BJ (cell line): ENCODE measurements around the gene SLC7A10. TPM values are rescaled to one million over a fixed set of nuclear protein-coding genes. Genes with fewer than 3 reads are reported as not detected.
"Not testable (repeated sequence)": the region's sequence is repeated elsewhere in the genome, so short reads cannot be mapped to it uniquely, and the experiment has no call there.

Experiments used
- CTCF ChIA-PET: fragments of 350-600 bp; formaldehyde crosslinking; extraction: SDS; loops from one replicate; lab custom pipeline; 2021; ENCODE audit warnings: antibody characterized with exemption, inconsistent platforms; lab: Yijun Ruan, JAX
- POLR2A ChIA-PET: fragments of 300-600 bp; sonication (Branson Sonifier 250); formaldehyde crosslinking; extraction: SDS; loops from one replicate; lab custom pipeline; 2021; ENCODE audit warnings: antibody characterized with exemption; lab: Charles Lee
- DNase-seq: peaks from one replicate; pipeline ENCODE4 v3.0.0-alpha.2; 2011; ENCODE audit warnings: low read depth
- H3K27me3 ChIP-seq: 2 replicates; pipeline ENCODE4 v1.6.0; 2011; ENCODE audit warnings: low read length; ENCODE audit not compliant: control insufficient read depth, insufficient read depth
- H3K36me3 ChIP-seq: 2 replicates; pipeline ENCODE4 v1.5.1; 2011; ENCODE audit warnings: low read length; ENCODE audit not compliant: control insufficient read depth, insufficient read depth
- H3K4me3 ChIP-seq: 2 replicates; pipeline ENCODE4 v1.5.1; 2011; ENCODE audit warnings: low read depth, mild to moderate bottlenecking, control low read depth, low read length
- CTCF ChIP-seq: IDR thresholded peaks from 2 replicates; pipeline ENCODE4 v1.5.1; 2011; ENCODE audit warnings: low read depth, mild to moderate bottlenecking, control low read depth, inconsistent platforms, low read length, moderate library complexity; ENCODE audit not compliant: insufficient read depth
- polyA plus RNA-seq: library from polyadenylated mRNA; depleted of rRNA; stranded (reverse); fragments of >200 nt; gene quantifications from 2 replicates; pipeline ENCODE4 v1.2.3, GENCODE V29; 2011

SLC7A10 gene
- polyA plus RNA-seq, 1 experiment: not detected

GRCh38 chr19:33212436-33213172 lies 13.0 kb downstream of the SLC7A10 start:
- H3K4me3 ChIP-seq: no peak overlapping the region
- no peaks in the 10 kb centered on the region for H3K27me3 ChIP-seq
- H3K36me3 ChIP-seq: no peaks in the 10 kb centered on the region
- ChIA-PET POLR2A (no interaction called here), CTCF (interaction anchor here (0.7 to 0.9 kb wide), 2 partner anchors 36 to 194 kb away, joined by 3 to 5 read pairs; no protein-coding TSS in a partner anchor)
- no peak for DNase-seq
- TF ChIP-seq CTCF: no peak

GRCh38 chr19:33211794-33212435 lies 13.7 kb downstream of the SLC7A10 start:
- POLR2A ChIA-PET: no interaction called here
- CTCF ChIA-PET: interaction anchor here (0.7 kb wide), 1 partner anchor 195 kb away, joined by 5 read pairs; no protein-coding TSS in a partner anchor
- Histone ChIP-seq H3K27me3 (no peaks in the 10 kb centered on the region), H3K4me3 (no peak overlapping the region), H3K36me3 (no peaks in the 10 kb centered on the region; the same call in 1 of the 2 replicates)
- TF ChIP-seq CTCF: no peak
- DNase-seq: no peak

DNA sequence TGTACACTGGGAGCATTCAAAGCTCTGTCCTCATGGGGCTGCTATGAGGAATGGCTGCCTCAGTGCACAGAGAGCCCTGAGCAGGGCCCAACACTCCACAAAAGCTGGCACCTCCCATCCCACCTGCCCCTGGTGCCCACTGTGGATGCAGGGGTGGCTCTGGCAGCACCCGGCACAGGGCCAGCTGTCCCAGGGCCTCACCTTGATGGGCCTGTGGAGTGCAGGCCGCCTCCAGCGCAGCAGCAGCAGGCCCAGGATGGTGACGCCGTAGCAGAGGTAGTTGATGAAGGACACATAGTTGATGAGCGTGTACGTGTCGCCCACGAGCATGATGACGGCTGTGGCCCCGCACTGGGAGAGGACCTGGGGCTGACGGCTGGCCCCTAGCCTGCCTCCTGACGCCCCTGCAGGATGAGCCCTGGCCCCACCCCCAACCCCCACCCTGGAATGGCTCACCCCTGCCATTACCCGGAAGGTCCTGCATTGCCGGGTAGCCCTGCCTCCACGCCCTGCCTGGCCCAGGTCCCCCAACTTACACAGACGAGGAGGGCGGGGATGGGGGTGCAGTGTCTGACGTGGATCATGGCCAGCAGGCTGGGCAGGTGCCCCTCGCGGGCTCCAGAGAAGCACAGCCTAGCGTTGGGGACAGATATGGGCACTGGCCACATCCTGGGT lies 15.2 kb downstream of the SLC7A10 start:
- POLR2A ChIA-PET: no interaction called here
- Histone ChIP-seq H3K27me3 (no peaks in the 10 kb centered on the region), H3K4me3 (no peak overlapping the region), H3K36me3 (no peaks in the 10 kb centered on the region; the same call in none of the 2 replicates)
- CTCF ChIA-PET: interaction anchor here (1.5 kb wide), 1 partner anchor 26 kb away, joined by 4 read pairs; no protein-coding TSS in a partner anchor
- no peak for DNase-seq
- no peak for TF ChIP-seq CTCF

- POLR2A ChIA-PET, DNase-seq: not testable (repeated sequence)
- CTCF ChIA-PET: interaction anchor here (0.8 to 2.1 kb wide), 3 partner anchors 25 to 29 kb away, joined by 3 to 6 read pairs (median 4); no protein-coding TSS in a partner anchor
Observed at GRCh38 chr19:33209850-33210230, 15.8 kb downstream of the SLC7A10 start.

GRCh38 chr19:33208904-33209849 lies 16.5 kb downstream of the SLC7A10 start:
- TF ChIP-seq CTCF: no peak
- no peaks in the 10 kb centered on the region for H3K27me3 ChIP-seq
- H3K36me3 ChIP-seq: no peaks in the 10 kb centered on the region; the same call in none of the 2 replicates
- no peak overlapping the region for H3K4me3 ChIP-seq
- ChIA-PET CTCF (interaction anchor here (0.8 to 2.1 kb wide), 4 partner anchors 9 to 30 kb away, joined by 3 to 6 read pairs (median 4); no protein-coding TSS in a partner anchor), POLR2A (no interaction called here)
- DNase-seq: no peak

More at GRCh38 chr19:33209850-33210230, 15.8 kb downstream of the SLC7A10 start:
- not testable (repeated sequence) for H3K27me3 ChIP-seq, H3K36me3 ChIP-seq, H3K4me3 ChIP-seq
